ENCODE results near the gene CD3G. TPM values are rescaled to one million over a fixed set of nuclear protein-coding genes. Genes with fewer than 3 reads are reported as not detected.

The CD3G gene
- total and polyA plus RNA-seq, 2 of the 4 experiments (the other 2 are of a cell fraction): not detected

DNA sequence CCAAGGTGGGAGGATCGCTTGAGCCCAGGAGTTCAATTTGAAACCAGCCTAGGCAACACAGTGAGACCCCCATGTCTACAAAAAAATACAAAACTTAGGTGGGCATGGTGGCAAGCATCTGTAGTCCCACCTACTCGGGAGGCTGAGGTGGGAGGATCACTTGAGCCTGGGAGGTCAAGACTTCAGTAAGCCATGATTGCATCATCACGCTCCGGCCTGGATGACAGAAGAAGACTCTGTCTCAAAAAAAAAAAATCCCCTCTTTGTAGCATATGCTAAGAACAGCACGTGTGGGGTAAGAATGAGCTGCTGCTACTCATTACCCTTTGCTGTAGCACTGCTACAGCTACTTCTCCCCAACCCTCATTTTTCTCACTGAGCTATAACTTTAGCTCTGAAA lies 29.7 kb downstream of the CD3G start:
- no peaks in the 10 kb centered on the region for H3K27me3 ChIP-seq (ENCODE audit: control insufficient read depth, insufficient read depth, low read length)
- no TSS peak for BruUV-seq (replicated peaks)
- no peaks in the 10 kb centered on the region for H3K9me1 ChIP-seq (ENCODE audit: insufficient read depth, low read length)
- no peak overlapping the region for H2BK5ac ChIP-seq (ENCODE audit: low read depth, low read length, poor library complexity, severe bottlenecking)
- no peak overlapping the region for H2BK15ac ChIP-seq (ENCODE audit: low read depth, low read length)
- no peaks in the 10 kb centered on the region for H3K9me3 ChIP-seq (ENCODE audit: control insufficient read depth, insufficient read depth, low read length)
- H3K56ac ChIP-seq (ENCODE audit: extremely low read depth, insufficient read depth, low read length): no peak overlapping the region
- H3K4me2 ChIP-seq (ENCODE audit: low read depth, low read length): no peak overlapping the region
- peaks cover 45% of the 10 kb centered on the region for H3K36me3 ChIP-seq (ENCODE audit: control insufficient read depth, insufficient read depth, low read length)
- H4K20me1 ChIP-seq (ENCODE audit: insufficient read depth, low read length): no peaks in the 10 kb centered on the region
- in situ Hi-C loops (cut with MboI; ENCODE audit: low sequenced_read_pairs): loop anchor here (25.0 kb wide), 1 partner anchor 1012 kb away; no protein-coding TSS in a partner anchor
- POLR2A ChIA-PET (ENCODE audit: unreplicated experiment): no interaction called here
- DNase-seq: no peak
- no peak overlapping the region for H2AK5ac ChIP-seq (ENCODE audit: low read depth, low read length)
- dilution Hi-C loops (cut with HindIII; ENCODE audit: low sequenced_read_pairs, unreplicated experiment): no loop called here
- H3K79me1 ChIP-seq (ENCODE audit: low read depth in 1 of 2, low read length in 2 of 2): no peaks in the 10 kb centered on the region
- H3K18ac ChIP-seq (ENCODE audit: low read depth, low read length): no peak overlapping the region
- ATAC-seq (ENCODE audit: low read depth): no peak
- no peak overlapping the region for H4K5ac ChIP-seq (ENCODE audit: low read depth, low read length)
- CTCF ChIA-PET: no interaction called here
- H2AFZ ChIP-seq (replicated peaks; ENCODE audit: low read length, poor library complexity): no peak overlapping the region
- no peak overlapping the region for H3K14ac ChIP-seq (replicated peaks; ENCODE audit: low read depth, low read length)
- H2BK20ac ChIP-seq (ENCODE audit: low read depth, low read length): no peak overlapping the region
- no peak overlapping the region for H3K27ac ChIP-seq (ENCODE audit: insufficient read depth, low read length)
- intact Hi-C loops (cut with micrococcal nuclease): no loop called here
- no peaks in the 10 kb centered on the region for H3K4me1 ChIP-seq (ENCODE audit: control insufficient read depth, insufficient read depth, low read length)
- H3K4me3 ChIP-seq (ENCODE audit: insufficient read depth, low read depth, low read length): no peak overlapping the region
- H3K23ac ChIP-seq (ENCODE audit: low read depth, low read length): no peak overlapping the region
- no peak overlapping the region for H3K9ac ChIP-seq (ENCODE audit: low read depth, low read length)
- no peak overlapping the region for H3K4ac ChIP-seq (ENCODE audit: low read depth, low read length)
- WGBS, 2 experiments (ENCODE audit: extremely low coverage in 2 of 2, insufficient read length in 1 of 2): no CpG with 5 or more reads among the region's 5 CpGs
- TF ChIP-seq POLR2A (IDR thresholded peaks at IDR 0.05; ENCODE audit: low read depth, low read length) (no peak), CEBPB (IDR thresholded peaks at IDR 0.05; ENCODE audit: low read depth, low read length) (peak; percentile 62)
- H4K91ac ChIP-seq (ENCODE audit: insufficient read depth, low read depth, low read length): no peak overlapping the region
- H2BK120ac ChIP-seq (ENCODE audit: low read depth, low read length): no peak overlapping the region
- H2AK9ac ChIP-seq (replicated peaks; ENCODE audit: low read depth, low read length, poor library complexity): no peak overlapping the region
- no peak overlapping the region for H4K8ac ChIP-seq (ENCODE audit: low read depth in 2 of 2, low read length in 2 of 2)

Data from IMR-90 (cell line).